ENCODE measurements around the gene LRRN2.

Gene LRRN2

GRCh38 chr1:204624631-204625216 is 60.8 kb downstream of the LRRN2 start:
- no peak for DNase-seq

- DNase-seq: no peak
Measured at GRCh38 chr1:204623894-204624361, 61.6 kb downstream of the LRRN2 start.

GRCh38 chr1:204623365-204623893 is 62.1 kb downstream of the LRRN2 start:
- DNase-seq: no peak

- no peak for DNase-seq
Measured at GRCh38 chr1:204621996-204622395, 63.5 kb downstream of the LRRN2 start.

GRCh38 chr1:204621396-204621795 is 64.1 kb downstream of the LRRN2 start:
- no peak for DNase-seq

- no peak for DNase-seq
Measured at GRCh38 chr1:204619721-204620120, 65.8 kb downstream of the LRRN2 start.

- DNase-seq: no peak
Measured at GRCh38 chr1:204618148-204618760, 67.3 kb downstream of the LRRN2 start.

- no peak for DNase-seq
Measured at GRCh38 chr1:204617256-204618147, 68.0 kb downstream of the LRRN2 start.

- no peak for DNase-seq
Measured at GRCh38 chr1:204616641-204617040, 68.9 kb downstream of the LRRN2 start.

GRCh38 chr1:204615881-204616280 is 69.7 kb downstream of the LRRN2 start:
- no peak for DNase-seq

- no peak for DNase-seq
Measured at GRCh38 chr1:204613636-204614035, 71.9 kb downstream of the LRRN2 start.

- no peak for DNase-seq
Measured at GRCh38 chr1:204612326-204612725, 73.2 kb downstream of the LRRN2 start.

GRCh38 chr1:204611036-204611435 is 74.5 kb downstream of the LRRN2 start:
- no peak for DNase-seq

GRCh38 chr1:204607910-204608309 is 77.6 kb downstream of the LRRN2 start:
- DNase-seq: no peak

- DNase-seq: no peak
Measured at GRCh38 chr1:204605791-204606190, 79.7 kb downstream of the LRRN2 start.

- DNase-seq: no peak
Measured at GRCh38 chr1:204602871-204603542, 82.5 kb downstream of the LRRN2 start.

GRCh38 chr1:204602111-204602579 is 83.4 kb downstream of the LRRN2 start:
- DNase-seq: no peak

GRCh38 chr1:204600968-204601367 is 84.6 kb downstream of the LRRN2 start:
- no peak for DNase-seq

- DNase-seq: no peak
Measured at GRCh38 chr1:204600203-204600602, 85.3 kb downstream of the LRRN2 start.

GRCh38 chr1:204599596-204599995 is 85.9 kb downstream of the LRRN2 start:
- no peak for DNase-seq

- DNase-seq: no peak
Measured at GRCh38 chr1:204599098-204599497, 86.4 kb downstream of the LRRN2 start.

GRCh38 chr1:204598319-204598969 is 87.1 kb downstream of the LRRN2 start:
- no peak for DNase-seq

Data from activated gamma-delta T cell (primary cell).